ENCODE data around the gene NFIA. TPM values are rescaled to one million over a fixed set of nuclear protein-coding genes. Genes with fewer than 3 reads are reported as not detected.

Gene NFIA
- total and polyA plus RNA-seq, 2 of the 13 experiments (the other 11 are each of a cell fraction or from before 2014, with no cell fraction given), result 14.7 to 28.5 TPM

- TF ChIP-seq HNF4G (IDR thresholded peaks at IDR 0.05; ENCODE audit: borderline replicate concordance, low read depth, low read length), result peak; percentile 89
- no peak for TF ChIP-seq HNF4G (CRISPR knock-in tag; IDR thresholded peaks at IDR 0.05; ENCODE audit: borderline replicate concordance, low read depth)
- no peak for TF ChIP-seq ZNF556 (CRISPR knock-in tag; IDR thresholded peaks at IDR 0.05; ENCODE audit: borderline replicate concordance)
- TF ChIP-seq, protein P1, sequence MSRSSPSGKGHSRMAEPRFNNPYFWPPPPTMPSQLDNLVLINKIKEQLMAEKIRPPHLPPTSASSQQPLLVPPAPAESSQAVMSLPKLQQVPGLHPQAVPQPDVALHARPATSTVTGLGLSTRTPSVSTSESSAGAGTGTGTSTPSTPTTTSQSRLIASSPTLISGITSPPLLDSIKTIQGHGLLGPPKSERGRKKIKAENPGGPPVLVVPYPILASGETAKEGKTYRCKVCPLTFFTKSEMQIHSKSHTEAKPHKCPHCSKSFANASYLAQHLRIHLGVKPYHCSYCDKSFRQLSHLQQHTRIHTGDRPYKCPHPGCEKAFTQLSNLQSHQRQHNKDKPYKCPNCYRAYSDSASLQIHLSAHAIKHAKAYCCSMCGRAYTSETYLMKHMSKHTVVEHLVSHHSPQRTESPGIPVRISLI (CRISPR knock-in tag; IDR thresholded peaks at IDR 0.05; ENCODE audit: borderline replicate concordance), result no peak
- no peak for TF ChIP-seq ZNF670 (CRISPR knock-in tag; IDR thresholded peaks at IDR 0.05; ENCODE audit: borderline replicate concordance)
- TF ChIP-seq, protein P2, sequence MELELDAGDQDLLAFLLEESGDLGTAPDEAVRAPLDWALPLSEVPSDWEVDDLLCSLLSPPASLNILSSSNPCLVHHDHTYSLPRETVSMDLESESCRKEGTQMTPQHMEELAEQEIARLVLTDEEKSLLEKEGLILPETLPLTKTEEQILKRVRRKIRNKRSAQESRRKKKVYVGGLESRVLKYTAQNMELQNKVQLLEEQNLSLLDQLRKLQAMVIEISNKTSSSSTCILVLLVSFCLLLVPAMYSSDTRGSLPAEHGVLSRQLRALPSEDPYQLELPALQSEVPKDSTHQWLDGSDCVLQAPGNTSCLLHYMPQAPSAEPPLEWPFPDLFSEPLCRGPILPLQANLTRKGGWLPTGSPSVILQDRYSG (CRISPR knock-in tag; IDR thresholded peaks at IDR 0.05), result no peak
- TF ChIP-seq HOXA3 (CRISPR knock-in tag; IDR thresholded peaks at IDR 0.05), result 0 out of 2 replicates have a peak, but pooled peaks have one; percentile 36
- no peak for TF ChIP-seq ZNF703 (CRISPR knock-in tag; IDR thresholded peaks at IDR 0.05; ENCODE audit: borderline replicate concordance)
- TF ChIP-seq ZNF225 (CRISPR knock-in tag; IDR thresholded peaks at IDR 0.05), result no peak
- no peak for TF ChIP-seq SRSF4 (IDR thresholded peaks at IDR 0.05; ENCODE audit: low read depth, low read length, poor library complexity, severe bottlenecking)
- peak; percentile 65 for TF ChIP-seq ELF3 (CRISPR knock-in tag; IDR thresholded peaks at IDR 0.05)
- TF ChIP-seq HNF4A (CRISPR knock-in tag; IDR thresholded peaks at IDR 0.05), result peak; percentile 93
- TF ChIP-seq REPIN1 (CRISPR knock-in tag; IDR thresholded peaks at IDR 0.05; ENCODE audit: borderline replicate concordance, low read depth), result 0 out of 2 replicates have a peak, but pooled peaks have one; percentile 9
- no peak for TF ChIP-seq SSRP1 (CRISPR knock-in tag; IDR thresholded peaks at IDR 0.05)
- no peak for TF ChIP-seq NBN (conservative IDR thresholded peaks at IDR 0.05)
- TF ChIP-seq, protein P3, sequence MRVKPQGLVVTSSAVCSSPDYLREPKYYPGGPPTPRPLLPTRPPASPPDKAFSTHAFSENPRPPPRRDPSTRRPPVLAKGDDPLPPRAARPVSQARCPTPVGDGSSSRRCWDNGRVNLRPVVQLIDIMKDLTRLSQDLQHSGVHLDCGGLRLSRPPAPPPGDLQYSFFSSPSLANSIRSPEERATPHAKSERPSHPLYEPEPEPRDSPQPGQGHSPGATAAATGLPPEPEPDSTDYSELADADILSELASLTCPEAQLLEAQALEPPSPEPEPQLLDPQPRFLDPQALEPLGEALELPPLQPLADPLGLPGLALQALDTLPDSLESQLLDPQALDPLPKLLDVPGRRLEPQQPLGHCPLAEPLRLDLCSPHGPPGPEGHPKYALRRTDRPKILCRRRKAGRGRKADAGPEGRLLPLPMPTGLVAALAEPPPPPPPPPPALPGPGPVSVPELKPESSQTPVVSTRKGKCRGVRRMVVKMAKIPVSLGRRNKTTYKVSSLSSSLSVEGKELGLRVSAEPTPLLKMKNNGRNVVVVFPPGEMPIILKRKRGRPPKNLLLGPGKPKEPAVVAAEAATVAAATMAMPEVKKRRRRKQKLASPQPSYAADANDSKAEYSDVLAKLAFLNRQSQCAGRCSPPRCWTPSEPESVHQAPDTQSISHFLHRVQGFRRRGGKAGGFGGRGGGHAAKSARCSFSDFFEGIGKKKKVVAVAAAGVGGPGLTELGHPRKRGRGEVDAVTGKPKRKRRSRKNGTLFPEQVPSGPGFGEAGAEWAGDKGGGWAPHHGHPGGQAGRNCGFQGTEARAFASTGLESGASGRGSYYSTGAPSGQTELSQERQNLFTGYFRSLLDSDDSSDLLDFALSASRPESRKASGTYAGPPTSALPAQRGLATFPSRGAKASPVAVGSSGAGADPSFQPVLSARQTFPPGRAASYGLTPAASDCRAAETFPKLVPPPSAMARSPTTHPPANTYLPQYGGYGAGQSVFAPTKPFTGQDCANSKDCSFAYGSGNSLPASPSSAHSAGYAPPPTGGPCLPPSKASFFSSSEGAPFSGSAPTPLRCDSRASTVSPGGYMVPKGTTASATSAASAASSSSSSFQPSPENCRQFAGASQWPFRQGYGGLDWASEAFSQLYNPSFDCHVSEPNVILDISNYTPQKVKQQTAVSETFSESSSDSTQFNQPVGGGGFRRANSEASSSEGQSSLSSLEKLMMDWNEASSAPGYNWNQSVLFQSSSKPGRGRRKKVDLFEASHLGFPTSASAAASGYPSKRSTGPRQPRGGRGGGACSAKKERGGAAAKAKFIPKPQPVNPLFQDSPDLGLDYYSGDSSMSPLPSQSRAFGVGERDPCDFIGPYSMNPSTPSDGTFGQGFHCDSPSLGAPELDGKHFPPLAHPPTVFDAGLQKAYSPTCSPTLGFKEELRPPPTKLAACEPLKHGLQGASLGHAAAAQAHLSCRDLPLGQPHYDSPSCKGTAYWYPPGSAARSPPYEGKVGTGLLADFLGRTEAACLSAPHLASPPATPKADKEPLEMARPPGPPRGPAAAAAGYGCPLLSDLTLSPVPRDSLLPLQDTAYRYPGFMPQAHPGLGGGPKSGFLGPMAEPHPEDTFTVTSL (CRISPR knock-in tag; IDR thresholded peaks at IDR 0.05; ENCODE audit: borderline replicate concordance), result peak; percentile 69; the same call in 1 of the 2 replicates
- TF ChIP-seq ZSCAN30 (CRISPR knock-in tag; IDR thresholded peaks at IDR 0.05), result no peak
- no peak for TF ChIP-seq MTF2 (CRISPR knock-in tag; IDR thresholded peaks at IDR 0.05; ENCODE audit: borderline replicate concordance)
Observed at GRCh38 chr1:61119085-61119484, 36.7 kb downstream of the NFIA start (continued).
